GM18909 (cell line): ENCODE results near the gene SLC35B4.
"Not testable (repeated sequence)": the region's sequence is repeated elsewhere in the genome, so short reads cannot be mapped to it uniquely, and the experiment has no call there.

ENCODE experiments used
- ATAC-seq: cut with Tn5 transposase; IDR thresholded peaks from one replicate; pipeline ENCODE4 v1.9.1; 2021; ENCODE audit warnings: mild to moderate bottlenecking; ENCODE audit not compliant: unreplicated experiment, poor library complexity

Gene SLC35B4

DNA sequence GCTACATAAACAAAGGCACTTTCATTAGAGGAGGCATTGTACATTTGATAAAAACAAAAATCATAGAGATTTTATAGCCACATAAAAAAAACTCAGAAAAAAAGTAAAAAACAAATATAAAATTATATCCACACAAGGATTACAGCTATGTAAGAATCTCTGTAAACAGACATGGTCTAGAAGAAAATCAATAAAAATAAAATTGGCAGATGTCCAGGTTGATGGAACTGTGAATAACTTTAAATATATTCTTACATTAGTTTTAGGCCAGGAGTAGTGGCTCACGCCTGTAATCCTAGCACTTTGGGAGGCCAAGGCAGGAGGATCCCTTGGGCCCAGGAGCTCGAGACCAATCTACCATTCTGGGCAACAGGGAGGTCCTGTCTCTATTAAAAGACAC is 19.2 kb downstream of the SLC35B4 start:
- ATAC-seq, result no peak

DNA sequence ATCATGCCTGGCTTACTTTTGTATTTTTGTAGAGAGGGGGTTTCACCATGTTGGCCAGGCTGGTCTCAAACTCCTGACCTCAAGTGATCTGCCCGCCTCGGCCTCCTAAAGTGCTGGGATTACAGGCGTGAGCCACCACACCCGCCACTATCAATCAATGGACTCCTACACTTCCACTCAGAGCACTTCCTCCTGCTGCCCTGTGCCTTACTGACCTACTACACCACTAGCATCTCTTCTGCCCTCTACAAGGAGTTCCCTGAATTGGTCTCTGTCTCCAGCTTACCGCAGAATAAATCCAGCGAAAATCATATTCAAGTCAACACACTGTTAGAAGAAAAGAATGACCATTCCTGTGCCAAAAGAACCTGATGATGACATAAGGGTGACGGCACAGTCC is 20.7 kb downstream of the SLC35B4 start:
- not testable (repeated sequence) for ATAC-seq

DNA sequence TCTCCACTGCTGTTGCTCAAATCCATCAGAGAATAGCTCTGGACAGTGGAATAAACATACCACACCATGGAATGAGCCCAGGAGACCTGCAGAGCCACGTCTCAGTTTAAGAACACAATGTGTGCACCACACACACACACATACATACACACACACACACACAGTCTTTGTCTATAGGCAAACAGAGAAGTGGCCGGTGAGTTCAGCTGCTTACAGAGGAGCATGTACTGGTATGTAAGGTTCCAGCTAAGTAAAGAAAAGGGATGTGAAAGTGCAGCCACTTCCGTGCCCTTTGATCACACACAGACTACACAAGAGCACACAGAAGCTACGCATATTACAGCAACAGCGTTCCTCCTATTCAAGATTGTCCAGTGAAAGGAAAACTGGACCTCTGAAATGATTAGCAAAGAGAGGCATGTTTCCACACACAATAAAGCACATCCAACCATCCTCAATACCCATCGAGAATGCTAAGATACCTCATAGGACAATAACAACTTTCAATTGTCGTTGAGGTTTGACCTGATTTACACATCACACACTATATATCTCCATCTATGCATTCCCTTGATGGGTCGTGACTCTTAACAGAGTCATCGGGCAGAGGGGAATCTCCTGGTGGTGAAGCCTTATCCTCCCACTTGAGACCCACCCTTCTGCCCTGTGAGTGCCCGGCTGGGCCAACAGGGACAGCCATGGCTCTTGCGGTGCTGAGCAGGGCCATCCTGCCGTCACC is 23.6 kb downstream of the SLC35B4 start:
- peak; percentile 100 for ATAC-seq

DNA sequence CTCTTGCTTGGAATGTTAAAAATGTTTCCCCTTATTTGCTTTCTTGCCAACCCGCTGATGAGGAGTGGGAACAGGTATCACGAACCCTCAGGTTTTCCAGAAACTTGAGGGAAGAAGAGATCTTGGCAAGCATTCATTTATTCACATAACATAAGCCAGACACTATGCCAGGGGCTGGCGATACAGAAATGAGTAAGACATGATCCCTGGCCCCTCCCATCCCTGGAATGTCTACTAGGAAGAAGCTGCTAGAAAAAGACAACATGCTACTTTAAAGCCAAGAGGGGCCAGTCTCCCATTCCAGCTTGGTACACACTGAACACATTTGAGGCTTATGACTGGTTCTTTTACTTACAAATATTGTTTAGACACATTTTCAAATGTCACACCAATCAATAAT is 26.4 kb downstream of the SLC35B4 start:
- ATAC-seq, result no peak

DNA sequence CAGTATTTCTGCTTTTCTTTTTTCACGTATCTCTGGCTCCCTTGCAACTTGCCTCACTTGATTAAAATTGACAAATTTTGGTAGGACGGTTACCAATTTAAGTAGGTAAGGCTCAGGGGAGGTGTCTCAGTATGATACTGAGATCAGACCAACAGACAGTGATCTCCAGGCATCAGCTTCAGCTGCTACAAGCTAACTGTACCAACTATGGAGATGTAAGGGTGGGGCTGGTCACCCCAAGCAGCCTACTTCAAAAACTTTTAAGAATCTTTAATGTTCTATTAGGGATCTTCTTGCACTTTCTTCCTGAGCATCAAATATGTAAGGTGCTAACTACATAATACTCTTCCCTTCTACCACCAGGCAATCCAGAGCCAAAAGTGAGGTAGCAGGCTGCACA is 26.9 kb downstream of the SLC35B4 start:
- no peak for ATAC-seq

DNA sequence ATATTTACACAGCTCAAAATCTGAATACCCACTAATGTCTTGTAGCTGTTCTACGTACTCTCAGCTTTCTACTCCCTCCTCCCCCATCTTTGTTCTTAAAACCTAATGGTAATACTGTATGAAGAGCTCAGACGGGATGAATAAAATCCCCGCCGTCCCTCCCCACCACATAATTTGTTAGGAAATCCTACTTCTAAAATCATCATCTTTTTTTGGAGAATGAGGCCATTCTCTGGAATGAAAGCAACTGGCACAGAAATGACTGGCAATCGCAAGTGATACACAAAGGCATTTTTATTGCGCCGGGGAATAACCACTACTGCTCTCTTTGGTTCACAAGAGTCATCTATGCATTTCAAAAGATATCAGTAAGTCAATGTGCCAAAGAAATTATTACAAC is 27.3 kb downstream of the SLC35B4 start:
- ATAC-seq, result no peak

DNA sequence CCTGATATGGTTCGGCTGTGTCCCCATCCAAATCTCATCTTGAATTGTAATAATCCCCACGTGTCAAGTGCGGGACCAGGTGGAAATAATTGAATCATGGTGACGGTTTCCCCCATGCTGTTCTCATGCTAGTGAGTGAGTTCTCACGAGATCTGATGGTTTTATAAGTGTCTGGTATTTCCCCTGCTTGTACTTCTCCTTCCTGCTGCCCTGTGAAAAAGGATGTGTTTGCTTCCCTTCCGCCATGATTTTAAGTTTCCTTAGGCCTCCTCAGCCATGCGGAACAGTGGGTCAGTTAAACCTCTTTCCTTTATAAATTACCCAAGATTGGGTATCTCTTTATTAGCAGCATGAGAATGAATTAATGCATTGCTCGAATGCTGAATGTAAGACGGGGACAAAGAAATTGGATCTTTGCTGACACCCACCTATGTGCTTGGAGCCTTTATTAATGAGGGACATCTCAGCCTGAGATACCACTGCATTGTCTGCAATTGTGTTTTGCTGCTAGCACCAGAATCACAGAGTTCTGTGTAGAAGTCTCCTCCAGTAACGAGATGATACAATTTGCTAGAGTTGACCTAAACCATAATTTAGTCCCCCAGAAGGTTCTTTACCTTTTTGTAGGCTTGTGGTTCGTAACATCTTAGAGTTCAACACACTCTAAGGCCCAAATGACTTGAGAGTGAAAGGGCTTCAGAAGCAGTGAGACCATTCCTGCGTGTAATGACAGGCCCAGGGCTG is 28.6 kb downstream of the SLC35B4 start:
- no peak for ATAC-seq

DNA sequence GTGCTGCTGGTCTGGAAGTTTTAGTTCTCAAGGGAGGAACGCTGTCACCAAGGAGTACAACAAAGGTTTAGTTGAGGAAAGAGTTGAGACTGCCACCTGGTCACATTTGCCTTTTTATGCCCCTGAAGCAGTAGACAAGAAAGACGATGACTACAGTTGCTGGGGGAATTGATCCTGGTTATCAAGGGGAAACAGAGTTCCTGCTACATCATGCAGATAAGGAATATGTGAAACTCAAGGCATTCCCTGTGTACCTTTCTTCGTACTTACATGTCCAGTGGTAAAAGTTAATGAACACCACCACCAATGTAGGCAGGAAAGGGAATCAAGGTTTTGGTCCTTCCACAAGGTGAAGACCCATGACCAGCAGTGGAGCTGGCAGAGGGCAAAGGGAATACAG is 31.8 kb downstream of the SLC35B4 start:
- no peak for ATAC-seq

DNA sequence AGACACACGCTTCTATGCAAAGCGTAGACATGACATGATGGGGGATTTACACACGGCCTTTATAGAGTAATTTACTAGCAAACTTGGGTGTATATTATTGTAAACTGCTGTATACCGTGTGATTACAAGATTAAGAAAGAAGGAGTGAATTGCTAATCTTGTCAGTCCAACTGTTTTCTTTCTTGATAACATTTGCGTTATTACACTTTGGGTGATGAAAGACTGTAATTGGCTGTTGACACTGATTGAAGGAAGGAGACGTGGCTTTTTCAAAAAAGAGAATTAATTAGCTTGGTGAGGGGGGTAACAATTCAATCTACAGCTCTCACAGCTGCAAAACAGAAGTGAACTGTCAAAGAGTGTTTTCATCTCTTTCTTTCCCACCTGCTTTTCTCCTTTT is 32.7 kb downstream of the SLC35B4 start:
- no peak for ATAC-seq

DNA sequence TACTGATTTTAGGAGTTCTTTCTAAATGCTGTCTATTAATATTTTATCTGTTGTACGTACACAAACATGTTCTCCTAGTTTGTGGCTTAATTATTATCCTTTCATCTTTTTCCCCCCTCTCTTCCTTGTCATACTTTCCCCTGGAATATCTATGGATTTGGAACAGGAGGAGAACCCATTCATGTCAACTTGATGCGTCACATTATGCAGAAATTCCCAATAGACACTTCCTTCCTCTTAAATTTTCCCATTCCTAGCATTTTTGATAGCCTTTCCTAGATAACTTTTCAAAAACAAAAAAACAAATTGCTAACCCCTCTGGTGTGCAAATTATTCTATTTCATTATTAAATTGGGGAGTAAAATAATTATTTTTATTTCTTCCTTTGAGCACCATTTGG is 36.2 kb downstream of the SLC35B4 start:
- no peak for ATAC-seq

DNA sequence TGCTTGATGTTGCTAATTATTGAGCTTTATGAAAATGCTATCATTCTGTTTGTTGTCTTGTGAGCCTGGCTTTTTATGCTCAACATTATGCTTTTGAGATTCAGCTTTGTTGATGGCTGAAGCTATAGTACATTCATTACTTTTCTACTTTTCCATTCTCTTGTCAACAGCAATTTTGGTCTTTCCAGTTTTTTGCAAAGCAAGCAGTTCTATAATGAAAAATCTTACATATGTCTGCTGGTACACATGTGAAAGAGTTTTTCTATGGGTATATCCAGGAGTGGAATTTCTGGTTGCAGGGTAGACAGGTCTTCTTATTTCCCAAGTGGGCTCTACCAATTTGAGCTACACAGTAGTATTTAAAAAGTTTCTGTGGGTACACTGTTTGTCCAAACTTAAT is 36.8 kb downstream of the SLC35B4 start:
- ATAC-seq, result no peak

DNA sequence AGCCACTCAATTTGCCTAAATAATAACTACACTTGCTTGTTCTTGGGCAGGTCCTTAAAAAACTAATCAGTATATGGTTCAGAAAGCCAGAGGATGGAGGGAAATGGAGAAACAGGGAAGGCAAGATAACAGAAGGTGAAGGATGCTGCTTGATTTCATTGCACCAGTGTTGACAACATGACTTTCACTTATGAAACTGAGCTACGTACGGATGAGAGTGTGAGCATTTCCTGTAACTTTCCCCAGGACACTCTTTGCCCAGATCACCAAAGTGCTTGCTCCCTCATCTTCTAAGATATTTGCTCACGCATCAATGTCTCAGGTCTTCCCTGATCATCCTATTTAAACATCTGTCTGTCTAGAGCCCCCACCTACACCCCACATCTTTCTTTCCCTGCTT is 37.4 kb downstream of the SLC35B4 start:
- ATAC-seq, result no peak

DNA sequence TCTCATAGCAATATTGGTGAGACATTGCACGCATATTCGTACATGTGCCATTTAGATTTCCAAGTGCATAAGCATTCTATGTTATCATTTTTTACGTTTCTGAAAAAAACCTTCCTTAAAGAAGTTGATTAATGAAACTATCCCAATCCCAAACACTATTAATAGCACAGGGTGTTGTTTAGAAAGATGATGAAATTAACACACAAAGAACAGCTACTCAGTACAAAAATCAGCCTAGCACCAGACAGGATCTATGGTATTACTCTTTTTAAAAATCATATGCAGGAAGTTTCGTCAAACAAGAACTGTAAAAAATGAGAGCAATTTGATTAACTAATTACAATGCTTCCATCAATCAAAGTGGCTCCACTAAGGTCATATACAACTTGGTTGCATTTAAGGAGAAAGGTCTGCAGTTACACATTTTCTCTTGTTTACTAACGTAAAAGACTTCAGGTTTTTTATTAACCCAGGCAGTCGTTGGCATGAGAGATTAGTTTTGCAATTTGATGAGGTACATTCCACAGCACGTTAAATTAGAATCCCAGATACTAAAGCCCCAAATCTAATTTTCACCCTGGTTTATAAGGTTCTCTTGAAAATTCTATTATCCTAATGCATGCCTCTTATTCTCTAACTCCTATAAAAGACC is 38.1 kb downstream of the SLC35B4 start:
- ATAC-seq, result no peak

DNA sequence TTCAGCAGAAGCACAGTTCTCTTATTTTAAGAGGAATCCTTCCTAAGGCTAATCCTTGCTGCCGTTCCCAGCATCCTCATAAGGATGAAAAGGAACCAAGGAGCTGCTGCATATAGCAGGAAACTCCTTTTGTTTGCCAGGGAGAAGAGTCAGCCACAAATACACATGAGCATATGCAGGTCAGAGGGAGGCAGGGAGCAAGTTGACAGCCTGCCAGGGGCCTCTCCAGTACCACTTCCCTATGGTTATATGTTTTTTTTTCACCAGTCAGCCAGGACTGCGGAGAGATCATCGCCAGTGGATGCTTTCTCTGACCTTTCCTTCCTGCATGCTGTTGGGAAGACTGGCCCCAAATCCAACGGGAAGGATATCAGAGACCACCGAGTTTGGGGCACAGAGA is 39.8 kb downstream of the SLC35B4 start:
- ATAC-seq, result no peak

DNA sequence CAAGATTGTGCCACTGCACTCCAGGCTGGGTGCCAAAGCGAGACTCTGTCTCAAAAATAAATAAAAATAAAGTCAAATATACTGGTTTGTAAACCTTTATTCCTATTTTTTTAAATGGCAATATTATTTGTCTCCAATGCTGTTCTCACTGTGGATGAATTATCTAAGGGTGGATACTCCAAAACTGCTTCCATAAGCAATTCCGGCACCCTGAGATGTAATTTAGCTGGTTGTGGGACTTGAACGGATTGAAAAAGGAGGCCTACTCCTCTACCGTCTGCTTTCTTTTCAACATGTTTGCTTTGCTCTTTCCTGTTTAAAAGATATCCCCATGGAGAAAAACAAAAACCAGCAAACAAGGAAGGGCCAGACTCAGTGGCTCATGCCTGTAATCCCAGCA is 54.4 kb downstream of the SLC35B4 start:
- ATAC-seq, result no peak

DNA sequence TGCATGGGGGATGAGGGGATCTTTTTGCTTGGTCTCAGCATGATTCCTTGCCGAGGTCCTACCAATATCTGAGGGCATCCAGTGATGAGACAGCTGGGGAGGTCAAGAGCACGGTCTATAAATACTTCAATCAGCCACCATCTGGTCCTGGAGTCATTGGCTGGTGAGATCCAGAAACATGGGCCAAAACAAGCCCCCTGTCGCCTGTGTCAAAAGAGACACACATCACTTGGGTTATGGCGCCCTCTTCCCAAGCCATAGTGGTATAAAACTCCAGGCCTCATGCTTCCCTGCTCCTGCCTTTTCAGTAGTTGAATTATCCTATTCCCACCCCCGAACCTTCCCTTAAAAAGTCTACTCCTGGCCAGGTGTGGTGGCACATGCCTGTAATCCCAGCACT is 60.9 kb downstream of the SLC35B4 start:
- no peak for ATAC-seq

DNA sequence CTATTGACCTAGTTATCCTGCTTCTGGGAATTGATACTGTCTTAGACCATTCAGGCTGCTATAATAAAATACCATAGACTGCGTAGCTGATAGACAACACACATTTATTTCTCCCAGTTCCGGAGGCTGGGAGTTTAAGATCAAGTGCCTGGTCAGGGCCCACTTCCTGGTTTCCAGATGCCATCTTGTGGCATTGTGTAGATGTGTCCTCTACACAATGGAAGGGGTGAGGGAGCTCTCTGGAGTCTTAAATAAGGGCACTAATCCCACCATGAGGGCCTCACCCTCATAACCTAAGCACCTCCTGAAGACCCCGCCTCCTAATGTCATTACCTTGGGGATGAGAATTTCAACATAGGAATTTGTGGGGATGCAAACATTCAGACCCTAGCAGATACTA is 62.4 kb downstream of the SLC35B4 start:
- ATAC-seq, result no peak

DNA sequence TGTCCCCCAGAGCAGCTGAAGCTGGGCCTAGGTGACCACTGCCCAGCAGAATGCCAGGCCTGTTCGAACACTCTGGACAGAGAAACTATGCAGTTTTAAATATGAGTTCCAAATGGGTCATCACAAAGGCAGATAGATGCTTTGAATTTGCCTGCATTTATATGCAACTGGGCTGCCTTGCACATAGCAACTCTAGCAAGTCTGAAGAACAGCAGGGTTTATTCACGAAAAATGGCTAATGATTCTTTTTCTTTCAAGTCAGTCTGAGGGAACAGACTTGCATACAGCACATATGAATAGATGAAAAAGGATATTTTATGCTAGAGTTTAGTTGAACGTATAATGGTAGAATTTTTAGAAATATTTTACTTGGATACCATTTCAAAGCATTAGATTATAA is 68.5 kb downstream of the SLC35B4 start:
- no peak for ATAC-seq

DNA sequence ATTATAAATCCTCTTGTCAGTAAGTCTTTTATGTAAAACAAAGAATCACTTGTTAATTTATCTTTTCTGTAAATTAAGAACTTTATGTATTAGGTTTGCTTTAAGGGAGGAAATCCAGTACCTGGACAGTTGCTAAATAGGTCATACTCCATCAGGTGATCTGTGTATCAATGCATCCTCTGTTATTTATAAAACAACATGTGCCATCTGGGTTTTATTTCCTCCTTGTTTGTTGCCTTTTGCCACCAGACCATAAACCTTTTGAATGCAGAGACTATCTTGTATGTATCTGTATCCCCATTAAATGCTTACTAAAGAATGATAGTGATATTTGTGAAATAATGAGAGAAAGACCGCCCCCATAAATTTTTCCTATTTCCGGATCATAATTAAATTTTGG is 70.0 kb downstream of the SLC35B4 start:
- ATAC-seq, result no peak

DNA sequence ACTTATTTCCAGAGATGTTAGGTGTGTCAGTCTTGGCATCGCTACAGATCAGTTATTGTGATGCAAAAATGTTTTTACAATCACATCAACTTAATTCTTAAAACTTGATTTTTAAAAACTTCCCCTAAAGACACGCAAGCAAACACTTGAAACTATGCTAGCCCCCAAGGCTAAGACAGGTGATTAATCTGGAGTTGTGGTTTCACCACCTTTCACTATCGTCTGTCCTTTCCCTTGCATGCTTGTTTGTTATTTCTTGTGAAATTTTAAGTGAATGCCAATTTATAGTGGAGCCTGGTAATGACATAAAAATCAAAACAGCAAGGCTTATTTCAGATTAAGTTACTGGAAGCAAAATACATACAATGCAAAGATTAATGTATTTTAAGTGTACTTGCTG is 70.4 kb downstream of the SLC35B4 start:
- no peak for ATAC-seq

DNA sequence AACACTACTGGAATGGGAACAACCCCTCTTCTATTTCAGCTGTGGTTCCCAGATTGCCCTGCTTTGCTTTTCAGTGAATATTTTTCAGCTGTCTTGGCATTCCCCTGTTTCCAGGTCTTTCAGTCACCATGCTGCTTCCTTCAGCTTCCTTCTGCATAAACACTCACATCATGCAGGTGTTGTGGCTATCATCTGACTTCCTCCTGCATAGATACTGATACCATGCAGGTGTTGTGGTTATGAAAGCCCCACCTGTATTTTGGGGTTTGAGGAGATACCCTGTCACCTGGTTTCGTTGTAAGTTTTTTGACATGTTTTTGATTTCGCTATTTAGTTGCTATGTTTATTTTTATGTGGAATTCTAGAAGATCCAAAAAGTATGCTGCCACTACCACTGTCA is 71.5 kb downstream of the SLC35B4 start:
- ATAC-seq, result no peak
